ENCODE data around the gene CTAGE9. TPM values are rescaled to one million over a fixed set of nuclear protein-coding genes. Genes with fewer than 3 reads are reported as not detected.

CTAGE9 gene
- total and polyA plus RNA-seq, 2 of the 8 experiments (the other 6 are each of a cell fraction or from before 2014, with no cell fraction given) = not detected

DNA sequence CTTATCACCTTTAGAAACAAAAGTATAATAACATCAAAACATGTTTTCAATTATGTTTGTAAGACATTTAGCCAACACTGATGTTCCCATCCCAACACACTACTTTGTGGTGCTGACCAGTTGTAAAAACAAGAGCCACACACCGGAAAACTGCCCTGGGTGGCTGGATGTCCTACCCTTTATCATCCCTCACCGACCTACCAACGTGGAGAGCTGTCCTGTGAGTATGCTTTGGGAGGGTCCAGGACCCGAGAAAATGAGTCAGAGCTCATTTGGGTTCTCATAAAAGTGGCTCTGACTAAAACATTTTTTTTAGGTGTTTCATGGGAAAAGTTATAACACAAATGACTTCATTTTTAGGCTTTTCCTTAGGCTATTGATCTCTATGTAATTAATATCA lies 29.3 kb upstream of the CTAGE9 start:
- Histone ChIP-seq H2BK5ac (ENCODE audit: low read depth, low read length) (no peak overlapping the region), H4K91ac (replicated peaks; ENCODE audit: insufficient read length, low read length) (no peak overlapping the region), H2AK5ac (ENCODE audit: low read depth, low read length) (no peak overlapping the region), H3K4ac (replicated peaks; ENCODE audit: insufficient read length, low read depth, low read length) (no peak overlapping the region), H3K18ac (ENCODE audit: extremely low read depth, low read length) (no peak overlapping the region), H3K4me3 (ENCODE audit: extremely low read depth in 1 of 4, insufficient read depth in 2 of 4, low read depth in 3 of 4, low read length in 4 of 4) (no peak overlapping the region), H3K23ac (ENCODE audit: insufficient read length) (no peak overlapping the region), H4K20me1 (replicated peaks in 1 of 2; ENCODE audit: control insufficient read depth in 1 of 2, insufficient read depth in 2 of 2, low read length in 2 of 2) (no peaks in the 10 kb centered on the region), H3K9ac (replicated peaks in 1 of 4; ENCODE audit: extremely low read depth in 1 of 4, low read depth in 3 of 4, low read length in 3 of 4) (no peak overlapping the region), H3K4me2 (ENCODE audit: insufficient read depth in 1 of 2, low read depth in 2 of 2, low read length in 2 of 2) (no peak overlapping the region), H3K27me3 (replicated peaks in 1 of 4; ENCODE audit: control insufficient read depth in 3 of 4, extremely low read depth in 1 of 4, insufficient read depth in 3 of 4, low read length in 3 of 4) (no peaks in the 10 kb centered on the region), H4K5ac (ENCODE audit: insufficient read length, low read depth, low read length) (no peak overlapping the region), H3K14ac (ENCODE audit: insufficient read length) (no peak overlapping the region), H3K36me3 (ENCODE audit: control insufficient read depth in 2 of 4, insufficient read depth in 4 of 4, low read length in 3 of 4) (no peaks in the 10 kb centered on the region), H4K8ac (ENCODE audit: extremely low read depth, insufficient read depth, low read length) (no peak overlapping the region), H3K4me1 (replicated peaks in 1 of 4; ENCODE audit: control insufficient read depth in 3 of 4, insufficient read depth in 4 of 4, low read length in 3 of 4) (peaks cover 0 to 2% (median 0%) of the 10 kb centered on the region in 4 experiments; a peak in 2 of 7 replicates), H3K27ac (ENCODE audit: low read depth, low read length) (no peak overlapping the region), H2AFZ (ENCODE audit: low read length) (no peak overlapping the region), H3K56ac (replicated peaks; ENCODE audit: insufficient read length, low read depth, low read length) (no peak overlapping the region), H2BK15ac (ENCODE audit: low read length) (no peak overlapping the region), H3K9me3 (ENCODE audit: insufficient read depth in 2 of 2, low read depth in 1 of 2, low read length in 1 of 2) (no peaks in the 10 kb centered on the region), H2BK120ac (replicated peaks; ENCODE audit: low read depth, low read length) (no peak overlapping the region), H3K23me2 (ENCODE audit: low read depth, low read length) (no peaks in the 10 kb centered on the region; the same call in 1 of the 2 replicates), H2BK20ac (ENCODE audit: low read length) (no peak overlapping the region), H3K79me2 (ENCODE audit: control insufficient read depth in 1 of 2, insufficient read depth in 2 of 2, low read length in 2 of 2) (no peaks in the 10 kb centered on the region), H3K79me1 (ENCODE audit: low read depth, low read length) (no peaks in the 10 kb centered on the region), H2BK12ac (ENCODE audit: low read depth, low read length) (no peak overlapping the region)
- POLR2A ChIA-PET (ENCODE audit: partially characterized antibody) = no interaction called here
- 91% methylated on average over 4 of the region's 4 CpGs; no CpG with 5 or more reads in 1 of the 2 experiments for WGBS, 2 experiments (ENCODE audit: extremely low coverage in 1 of 2, insufficient coverage in 1 of 2, insufficient read length in 1 of 2, insufficient replicate concordance in 2 of 2, low coverage in 1 of 2, low lambda C conversion rate in 2 of 2, missing lambda C conversion rate in 1 of 2)
- DNase-seq (ENCODE audit: low read depth in 1 of 2, low spot score in 2 of 2) (no peak), FAIRE-seq (no peak)
- CTCF ChIA-PET (ENCODE audit: partially characterized antibody) = interaction anchor here (1.3 to 1.5 kb wide), 2 partner anchors 10 to 44 kb away, joined by 4 to 5 read pairs; no protein-coding TSS in a partner anchor
- no peak for TF ChIP-seq NRF1 (IDR thresholded peaks at IDR 0.05; ENCODE audit: low read depth, low read length)
- TF ChIP-seq TEAD4 (IDR thresholded peaks at IDR 0.05; ENCODE audit: low read depth, low read length) = no peak
- TF ChIP-seq HDAC2 (IDR thresholded peaks at IDR 0.05; ENCODE audit: borderline replicate concordance in 1 of 2, low read depth in 2 of 2, low read length in 2 of 2) = no peak
- no peak for TF ChIP-seq PHF8 (conservative IDR thresholded peaks at IDR 0.05; ENCODE audit: low read depth, low read length)
- TF ChIP-seq YY1 (IDR thresholded peaks at IDR 0.05; ENCODE audit: low read depth, low read length) = no peak
- TF ChIP-seq JUND (IDR thresholded peaks at IDR 0.05; ENCODE audit: low read length) = no peak
- TF ChIP-seq SP4 (IDR thresholded peaks at IDR 0.05; ENCODE audit: low read length) = no peak
- no peak for TF ChIP-seq EP300 (IDR thresholded peaks at IDR 0.05; ENCODE audit: borderline replicate concordance in 1 of 2, low read depth in 2 of 2, low read length in 2 of 2)
- no peak for TF ChIP-seq SP1 (IDR thresholded peaks at IDR 0.05; ENCODE audit: low read depth, low read length)
- no peak for TF ChIP-seq FOSL1 (IDR thresholded peaks at IDR 0.05; ENCODE audit: insufficient read depth, low read depth, low read length)
- no peak for TF ChIP-seq ATF2 (IDR thresholded peaks at IDR 0.05; ENCODE audit: low read length)
- TF ChIP-seq KDM1A (IDR thresholded peaks at IDR 0.05; ENCODE audit: borderline replicate concordance, low read length) = no peak
- TF ChIP-seq GTF2F1 (IDR thresholded peaks at IDR 0.05; ENCODE audit: borderline replicate concordance, low read depth, low read length) = no peak
